Endothelial cell of umbilical vein (primary cell): ENCODE results near the gene TUBGCP3. TPM values are rescaled to one million over a fixed set of nuclear protein-coding genes. Genes with fewer than 3 reads are reported as not detected.

Source experiments
- BruUV-seq: library from RNA; stranded (reverse); fragments of 400-500 nt; replicated peaks from 2 replicates; lab custom pipeline; 2021; lab: Mats Ljungman, UMichigan
- CTCF ChIA-PET: fragments of 300-600, 350-600 bp; sonication (Branson Sonifier 250); formaldehyde crosslinking; loops from one replicate; lab custom pipeline; 2021; ENCODE audit warnings: antibody characterized with exemption, inconsistent platforms; lab: Charles Lee
- POLR2A ChIA-PET: fragments of 300-600, 350-600 bp; sonication (Branson Sonifier 250); formaldehyde crosslinking; loops from one replicate; lab custom pipeline; 2021; ENCODE audit warnings: antibody characterized with exemption, inconsistent platforms; lab: Charles Lee
- DNase-seq: peaks from one replicate; pipeline ENCODE4 v3.0.0-alpha.2; 2011; ENCODE audit warnings: low read depth, low spot score
- FAIRE-seq: peaks from 2 replicates; lab custom pipeline; 2011; peaks lifted over from hg19 to GRCh38; lab: Jason Lieb, UNC
- H2AFZ ChIP-seq: 2 replicates; pipeline ENCODE4 v1.6.0; 2012; ENCODE audit warnings: low read depth, low read length, control low read depth, inconsistent platforms
- H3K27ac ChIP-seq: 2 replicates; pipeline ENCODE4 v1.5.1; 2011; ENCODE audit warnings: low read depth, mild to moderate bottlenecking, control low read depth, low read length, moderate library complexity; ENCODE audit not compliant: insufficient read depth
- H3K27me3 ChIP-seq, 2 experiments: 2 replicates each; pipeline versions ENCODE4 v1.6.0 to v1.6.1; 2011; ENCODE audit warnings: low read length in 2 of 2, mixed read lengths in 1 of 2; ENCODE audit not compliant: control insufficient read depth in 2 of 2, insufficient read depth in 2 of 2
- H3K36me3 ChIP-seq, 2 experiments: 2 replicates in 1 of 2; 3 replicates in 1 of 2; pipeline ENCODE4 v1.5.1; 2011; ENCODE audit warnings: low read length in 2 of 2, mild to moderate bottlenecking in 1 of 2, moderate library complexity in 1 of 2; ENCODE audit not compliant: control insufficient read depth in 2 of 2, insufficient read depth in 2 of 2; ENCODE audit errors: extremely low read depth in 1 of 2
- H3K4me1 ChIP-seq: 3 replicates; pipeline ENCODE4 v1.5.1; 2011; ENCODE audit warnings: mild to moderate bottlenecking, low read length; ENCODE audit not compliant: control insufficient read depth, insufficient read depth; ENCODE audit errors: extremely low read depth
- H3K4me2 ChIP-seq: 2 replicates; pipeline ENCODE4 v1.6.1; 2011; ENCODE audit warnings: low read length, control low read depth, mixed read lengths; ENCODE audit not compliant: insufficient read depth
- H3K4me3 ChIP-seq, 3 experiments: fragments of 200-600 bp in 1 of 3; sonication (generic), shearing (Covaris generic) in 1 of 3; replicated peaks in 1 of 3; 2 replicates each; pipeline ENCODE4 v1.5.1; 2011 to 2016; ENCODE audit warnings: control low read depth in 3 of 3, low read length in 3 of 3, mild to moderate bottlenecking in 2 of 3, inconsistent platforms in 1 of 3, low read depth in 1 of 3, moderate library complexity in 1 of 3; ENCODE audit not compliant: insufficient read depth in 1 of 3
- H3K79me2 ChIP-seq: 2 replicates; pipeline ENCODE4 v1.6.0; 2012; ENCODE audit warnings: low read length, inconsistent platforms; ENCODE audit not compliant: control insufficient read depth, insufficient read depth
- H3K9ac ChIP-seq: replicated peaks from 2 replicates; pipeline ENCODE3; 2011; ENCODE audit warnings: low read length, control low read depth; ENCODE audit not compliant: insufficient read depth; ENCODE audit errors: extremely low read depth
- H3K9me1 ChIP-seq: replicated peaks from 3 replicates; pipeline ENCODE4 v1.6.0; 2011; ENCODE audit warnings: mild to moderate bottlenecking, low read length; ENCODE audit not compliant: control insufficient read depth, insufficient read depth; ENCODE audit errors: extremely low read depth
- H3K9me3 ChIP-seq: replicated peaks from 2 replicates; pipeline ENCODE4 v1.5.1; 2012; ENCODE audit warnings: low read length, inconsistent platforms; ENCODE audit not compliant: control insufficient read depth, insufficient read depth
- H4K20me1 ChIP-seq: replicated peaks from 2 replicates; pipeline ENCODE3; 2011; ENCODE audit warnings: mild to moderate bottlenecking, low read length; ENCODE audit not compliant: control insufficient read depth, insufficient read depth; ENCODE audit errors: extremely low read depth
- CTCF ChIP-seq, 2 donors: IDR thresholded peaks; 1 replicate in 1 of 2; 2 replicates in 1 of 2; pipeline ENCODE4 v1.5.1; 2011; ENCODE audit warnings: low read length in 2 of 2, mild to moderate bottlenecking in 2 of 2, moderate library complexity in 2 of 2, control low read depth in 1 of 2, inconsistent platforms in 1 of 2, low read depth in 1 of 2; ENCODE audit not compliant: insufficient read depth in 1 of 2; ENCODE audit errors: extremely low read depth in 1 of 2
- EZH2 ChIP-seq: IDR thresholded peaks from 2 replicates; pipeline ENCODE4 v1.6.1; 2012; ENCODE audit warnings: borderline replicate concordance, low read depth, mild to moderate bottlenecking, moderate library complexity, low read length, inconsistent platforms; ENCODE audit not compliant: severe bottlenecking
- FOS ChIP-seq: IDR thresholded peaks from 2 replicates; pipeline ENCODE4 v1.6.1; 2011; ENCODE audit warnings: mild to moderate bottlenecking, low read length, moderate library complexity, borderline replicate concordance; ENCODE audit not compliant: insufficient read depth
- GATA2 ChIP-seq: IDR thresholded peaks from 2 replicates; pipeline ENCODE4 v1.7.0; 2011; ENCODE audit warnings: low read depth, mild to moderate bottlenecking, moderate library complexity, mixed read lengths, low read length; ENCODE audit not compliant: insufficient read length, insufficient read depth
- JUN ChIP-seq: IDR thresholded peaks from 2 replicates; pipeline ENCODE4 v1.6.1; 2011; ENCODE audit warnings: borderline replicate concordance, low read depth; ENCODE audit not compliant: insufficient read length, insufficient read depth
- MAX ChIP-seq: IDR thresholded peaks from 2 replicates; pipeline ENCODE4 v1.6.1; 2011; ENCODE audit not compliant: insufficient read depth, insufficient read length
- MYC ChIP-seq: IDR thresholded peaks from one replicate; pipeline ENCODE4 v1.6.1; 2011; ENCODE audit warnings: mild to moderate bottlenecking, low read depth, low read length
- POLR2A ChIP-seq: IDR thresholded peaks from 2 replicates; pipeline ENCODE4 v1.6.1; 2012; ENCODE audit warnings: low read depth, mild to moderate bottlenecking, control low read depth, low read length
- POLR2AphosphoS5 ChIP-seq: IDR thresholded peaks from 2 replicates; pipeline ENCODE4 v1.6.1; 2012; ENCODE audit warnings: low read depth, mild to moderate bottlenecking, control low read depth, low read length, moderate library complexity; ENCODE audit not compliant: insufficient read depth
- dilution Hi-C: fragments of 300-500 bp; cut with MboI; formaldehyde crosslinking; loops from one replicate; pipeline ENCODE4 v1.15.0; 2019; ENCODE audit warnings: low sequenced_read_pairs; ENCODE audit not compliant: extremely low pct_ligation_motif_present
- intact Hi-C: fragments of 100-400 bp; cut with micrococcal nuclease; formaldehyde crosslinking; loops from one replicate; pipeline ENCODE4 v1.10.0; 2022
- polyA plus RNA-seq, 4 experiments: library from polyadenylated mRNA; depleted of rRNA in 3 of 4; stranded (reverse) in 3 of 4; unstranded in 1 of 4; fragments of >200 nt; gene quantifications; 2 replicates each; pipeline versions ENCODE4 v1.2.1 to v1.2.3, GENCODE V29; 2011 to 2012; ENCODE audit warnings: missing spikeins in 1 of 4
- total RNA-seq: library from RNA; stranded (reverse); gene quantifications from 2 replicates; pipeline ENCODE4 v1.2.3, GENCODE V29; 2021

TUBGCP3 gene
- total and polyA plus RNA-seq, 2 donors (not counting 3 experiments of a cell fraction or from before 2014, with no cell fraction given), result 36.4 to 47.7 TPM

- POLR2A ChIA-PET, result no interaction called here
- Histone ChIP-seq H3K27me3 (no peaks in the 10 kb centered on the region), H3K4me1 (no peaks in the 10 kb centered on the region), H3K9ac (no peak overlapping the region), H3K9me1 (no peaks in the 10 kb centered on the region), H4K20me1 (no peaks in the 10 kb centered on the region), H3K4me2 (no peak overlapping the region), H3K36me3 (no peaks in the 10 kb centered on the region), H3K79me2 (no peaks in the 10 kb centered on the region), H2AFZ (no peak overlapping the region), H3K27ac (no peak overlapping the region), H3K4me3 (no peak overlapping the region), H3K9me3 (no peaks in the 10 kb centered on the region)
- no peak for DNase-seq
- CTCF ChIA-PET, result no interaction called here
- dilution Hi-C loops (no loop called here), intact Hi-C loops (no loop called here)
- no peak for FAIRE-seq
- no peak for TF ChIP-seq EZH2
- TF ChIP-seq CTCF (IDR thresholded peaks at IDR 0.05; ENCODE audit: extremely low read depth in 1 of 2, insufficient read depth in 1 of 2, low read depth in 1 of 2, low read length in 2 of 2), result no peak
- no peak for TF ChIP-seq POLR2AphosphoS5
- no peak for TF ChIP-seq POLR2A
- no peak for TF ChIP-seq MYC
- TF ChIP-seq GATA2, result no peak
- no peak for TF ChIP-seq FOS
- no peak for TF ChIP-seq MAX
- no peak for TF ChIP-seq JUN
- BruUV-seq, result no TSS peak
These were observed 130.5 kb downstream of the TUBGCP3 start for GRCh38 chr13:112457485-112457884.
